ENCODE results near the gene ATP13A2. TPM values are rescaled to one million over a fixed set of nuclear protein-coding genes. Genes with fewer than 3 reads are reported as not detected.

ATP13A2 gene
- polyA plus RNA-seq, 1 of the 3 experiments (the other 2 are of a cell fraction): 29.3 TPM

- no peak overlapping the region for H3K4me3 ChIP-seq (ENCODE audit: low read depth in 2 of 2, low read length in 1 of 2)
- peaks cover 16 to 21% of the 10 kb centered on the region in 2 experiments; a peak in 2 of 4 replicates for H3K4me1 ChIP-seq (ENCODE audit: control insufficient read depth in 1 of 2, insufficient read depth in 2 of 2, low read depth in 1 of 2, low read length in 1 of 2)
- ChIA-PET POLR2A (interaction anchor here (1.0 to 1.5 kb wide), 2 partner anchors 20 to 29 kb away, joined by 3 to 4 read pairs; no protein-coding TSS in a partner anchor), CTCF (interaction anchor here (1.0 to 2.2 kb wide), 4 partner anchors 20 to 55 kb away, joined by 3 to 9 read pairs (median 4); no protein-coding TSS in a partner anchor)
- no peak overlapping the region for H3K27ac ChIP-seq (ENCODE audit: low read depth in 2 of 2, low read length in 1 of 2)
- peaks cover 35% of the 10 kb centered on the region for H4K20me1 ChIP-seq (ENCODE audit: insufficient read depth)
- no peaks in the 10 kb centered on the region for H3K9me3 ChIP-seq
- peaks cover 24% of the 10 kb centered on the region for H3K79me2 ChIP-seq (ENCODE audit: insufficient read depth)
- H3K9me2 ChIP-seq: no peaks in the 10 kb centered on the region
- peaks cover 3 to 16% of the 10 kb centered on the region in 2 experiments for H3K36me3 ChIP-seq (replicated peaks in 1 of 2; ENCODE audit: control insufficient read depth in 1 of 2, insufficient read depth in 2 of 2, low read length in 1 of 2)
- no peaks in the 10 kb centered on the region for H3K27me3 ChIP-seq (ENCODE audit: insufficient read depth)
- H3F3A ChIP-seq (replicated peaks; ENCODE audit: insufficient read depth): peaks cover 19% of the 10 kb centered on the region
- H3K9ac ChIP-seq: no peak overlapping the region
- H3K4me2 ChIP-seq: no peak overlapping the region
- peak; percentile 12 for DNase-seq
- WGBS (ENCODE audit: low lambda C conversion rate): 100% methylated on average over 3 of the region's 8 CpGs
- no peak overlapping the region for H2AFZ ChIP-seq (ENCODE audit: low read depth)
- TF ChIP-seq RFX5 (IDR thresholded peaks at IDR 0.05; ENCODE audit: low read length) (no peak), CHD2 (IDR thresholded peaks at IDR 0.05; ENCODE audit: low read length, partially characterized antibody) (no peak), TAF1 (IDR thresholded peaks at IDR 0.05; ENCODE audit: borderline replicate concordance, low read depth, low read length) (no peak), NFIC (IDR thresholded peaks at IDR 0.05; ENCODE audit: borderline replicate concordance) (no peak)
Observed at GRCh38 chr1:17007121-17007520, 4.6 kb downstream of the ATP13A2 start.

- POLR2A ChIA-PET: interaction anchor here (1.5 kb wide), 1 partner anchor 18 kb away, joined by 3 read pairs; no protein-coding TSS in a partner anchor
- H3K79me2 ChIP-seq (ENCODE audit: insufficient read depth): peaks cover 14% of the 10 kb centered on the region
Observed at GRCh38 chr1:17005365-17005740, 6.4 kb downstream of the ATP13A2 start.

More at GRCh38 chr1:17005365-17005740, 6.4 kb downstream of the ATP13A2 start:
- no peaks in the 10 kb centered on the region for H3K27me3 ChIP-seq (ENCODE audit: insufficient read depth)
- no peak overlapping the region for H3K9ac ChIP-seq
- H3K4me1 ChIP-seq (ENCODE audit: control insufficient read depth in 1 of 2, insufficient read depth in 2 of 2, low read depth in 1 of 2, low read length in 1 of 2): peaks cover 7 to 10% of the 10 kb centered on the region in 2 experiments; a peak in 2 of 4 replicates
- H3K4me3 ChIP-seq (ENCODE audit: low read depth in 2 of 2, low read length in 1 of 2): no peak overlapping the region
- H3K9me3 ChIP-seq: no peaks in the 10 kb centered on the region
- TF ChIP-seq MAX (IDR thresholded peaks at IDR 0.05; ENCODE audit: low read depth): no peak
- TF ChIP-seq MEF2A (IDR thresholded peaks at IDR 0.05; ENCODE audit: borderline replicate concordance, low read depth): no peak
- TF ChIP-seq POLR2AphosphoS5 (IDR thresholded peaks at IDR 0.05; ENCODE audit: low read depth, low read length): no peak
- no peak for TF ChIP-seq JUND (IDR thresholded peaks at IDR 0.05)
- TF ChIP-seq TEAD4 (IDR thresholded peaks at IDR 0.05; ENCODE audit: borderline replicate concordance, insufficient read depth): no peak
- TF ChIP-seq MXI1 (IDR thresholded peaks at IDR 0.05; ENCODE audit: low read depth, low read length): no peak
- no peak for TF ChIP-seq SMC3 (IDR thresholded peaks at IDR 0.05; ENCODE audit: low read depth, low read length)
- no peak for TF ChIP-seq RFX5 (IDR thresholded peaks at IDR 0.05; ENCODE audit: low read length)
- no peak for TF ChIP-seq USF2 (IDR thresholded peaks at IDR 0.05; ENCODE audit: borderline replicate concordance, low read depth, low read length)
- TF ChIP-seq FOSL2 (IDR thresholded peaks at IDR 0.05; ENCODE audit: borderline replicate concordance, low read depth): no peak
- no peak for TF ChIP-seq FOXJ3 (CRISPR knock-in tag; IDR thresholded peaks at IDR 0.05)
- TF ChIP-seq GABPA (IDR thresholded peaks at IDR 0.05; ENCODE audit: low read depth): no peak
- TF ChIP-seq PBX3 (IDR thresholded peaks at IDR 0.05): no peak
- no peak for TF ChIP-seq RAD21 (IDR thresholded peaks at IDR 0.05; ENCODE audit: low read length)
- no peak for TF ChIP-seq FOXM1 (IDR thresholded peaks at IDR 0.05; ENCODE audit: low read depth)
- no peak for TF ChIP-seq REST (IDR thresholded peaks at IDR 0.05; ENCODE audit: low read depth, low read length)
- no peak for TF ChIP-seq RCOR1 (IDR thresholded peaks at IDR 0.05; ENCODE audit: low read length)
- CTCF ChIA-PET: interaction anchor here (1.1 to 1.9 kb wide), 2 partner anchors 19 to 44 kb away, joined by 3 to 6 read pairs; no protein-coding TSS in a partner anchor
- H2AFZ ChIP-seq (ENCODE audit: low read depth): no peak overlapping the region
- H3K36me3 ChIP-seq (replicated peaks in 1 of 2; ENCODE audit: control insufficient read depth in 1 of 2, insufficient read depth in 2 of 2, low read length in 1 of 2): peaks cover 3 to 24% of the 10 kb centered on the region in 2 experiments
- peaks cover 34% of the 10 kb centered on the region for H4K20me1 ChIP-seq (ENCODE audit: insufficient read depth)
- peaks cover 21% of the 10 kb centered on the region for H3F3A ChIP-seq (replicated peaks; ENCODE audit: insufficient read depth)
- no peak overlapping the region for H3K4me2 ChIP-seq
- no peak for DNase-seq
- no peak overlapping the region for H3K27ac ChIP-seq (ENCODE audit: low read depth in 2 of 2, low read length in 1 of 2)
- 96% methylated on average over 19 of the region's 19 CpGs for WGBS (ENCODE audit: low lambda C conversion rate)
- H3K9me2 ChIP-seq: no peaks in the 10 kb centered on the region
